H9 (cell line): ENCODE data around the gene OVCH2. TPM values are rescaled to one million over a fixed set of nuclear protein-coding genes. Genes with fewer than 3 reads are reported as not detected.
A peak's percentile ranks its signal among the peaks of the same experiment; 100 is the strongest.

Experiments
- DNase-seq: peaks from one replicate; pipeline ENCODE4 v3.0.0-alpha.2; 2017
- H2AFZ ChIP-seq: one replicate; pipeline ENCODE4 v1.6.1; 2013; ENCODE audit warnings: mild to moderate bottlenecking, low read length, control low read depth, moderate library complexity
- H2AK5ac ChIP-seq: 2 replicates; pipeline ENCODE4 v1.6.1; 2013; ENCODE audit warnings: low read length, control low read depth, mixed read lengths; ENCODE audit not compliant: insufficient read length
- H2BK120ac ChIP-seq: one replicate; pipeline ENCODE4 v1.6.1; 2013; ENCODE audit warnings: low read depth, mild to moderate bottlenecking, low read length, control low read depth, inconsistent platforms; ENCODE audit not compliant: poor library complexity, severe bottlenecking
- H2BK12ac ChIP-seq: 2 replicates; pipeline ENCODE4 v1.6.1; 2013; ENCODE audit warnings: low read length, control low read depth, mixed read lengths, low read depth; ENCODE audit not compliant: insufficient read length
- H2BK15ac ChIP-seq: 2 replicates; pipeline ENCODE4 v1.6.1; 2013; ENCODE audit warnings: low read depth, low read length, control low read depth
- H2BK20ac ChIP-seq: one replicate; pipeline ENCODE4 v1.6.1; 2013; ENCODE audit warnings: low read depth, mild to moderate bottlenecking, low read length, control low read depth, inconsistent platforms; ENCODE audit not compliant: poor library complexity, severe bottlenecking
- H2BK5ac ChIP-seq: 2 replicates; pipeline ENCODE4 v1.6.1; 2013; ENCODE audit warnings: low read length, control low read depth, mixed read lengths; ENCODE audit not compliant: insufficient read length
- H3K14ac ChIP-seq: 2 replicates; pipeline ENCODE4 v1.6.1; 2013; ENCODE audit warnings: low read length, control low read depth; ENCODE audit not compliant: insufficient read depth
- H3K18ac ChIP-seq: 2 replicates; pipeline ENCODE4 v1.6.1; 2013; ENCODE audit warnings: low read depth, mild to moderate bottlenecking, mixed read lengths, low read length, control low read depth; ENCODE audit not compliant: insufficient read length
- H3K23ac ChIP-seq: 2 replicates; pipeline ENCODE4 v1.6.1; 2013; ENCODE audit warnings: low read length, control low read depth, mixed read lengths, low read depth; ENCODE audit not compliant: insufficient read length
- H3K23me2 ChIP-seq: 2 replicates; pipeline ENCODE4 v1.6.1; 2013; ENCODE audit warnings: low read depth, mild to moderate bottlenecking, mixed read lengths, low read length, control low read depth; ENCODE audit not compliant: insufficient read length, poor library complexity, severe bottlenecking
- H3K27ac ChIP-seq: 2 replicates; pipeline ENCODE4 v1.5.1; 2013; ENCODE audit warnings: low read length, control low read depth, mixed read lengths, low read depth; ENCODE audit not compliant: insufficient read length
- H3K27me3 ChIP-seq: 2 replicates; pipeline ENCODE4 v1.6.1; 2013; ENCODE audit warnings: low read length, control low read depth, inconsistent platforms; ENCODE audit not compliant: insufficient read depth
- H3K4ac ChIP-seq: 2 replicates; pipeline ENCODE4 v1.6.1; 2013; ENCODE audit warnings: low read depth, mild to moderate bottlenecking, control low read depth, inconsistent platforms, low read length, moderate library complexity
- H3K4me1 ChIP-seq: 2 replicates; pipeline ENCODE4 v1.6.1; 2013; ENCODE audit warnings: low read length, control low read depth, inconsistent platforms; ENCODE audit not compliant: insufficient read depth
- H3K4me2 ChIP-seq: 2 replicates; pipeline ENCODE4 v1.6.1; 2013; ENCODE audit warnings: low read length, control low read depth, mixed read lengths; ENCODE audit not compliant: insufficient read length, insufficient read depth
- H3K56ac ChIP-seq: 2 replicates; pipeline ENCODE4 v1.6.1; 2013; ENCODE audit warnings: low read depth, mild to moderate bottlenecking, mixed read lengths, low read length, control low read depth; ENCODE audit not compliant: insufficient read length
- H3K79me1 ChIP-seq: 2 replicates; pipeline ENCODE4 v1.6.1; 2013; ENCODE audit warnings: low read depth, mild to moderate bottlenecking, moderate library complexity, low read length, control low read depth, inconsistent platforms; ENCODE audit not compliant: insufficient read depth, poor library complexity, severe bottlenecking
- H3K79me2 ChIP-seq: 2 replicates; pipeline ENCODE4 v1.6.1; 2013; ENCODE audit warnings: low read length, control low read depth, inconsistent platforms; ENCODE audit not compliant: insufficient read depth
- H3K9ac ChIP-seq: 2 replicates; pipeline ENCODE4 v1.6.1; 2013; ENCODE audit warnings: low read length, control low read depth, mixed read lengths; ENCODE audit not compliant: insufficient read length; ENCODE audit errors: extremely low read depth
- H3K9me3 ChIP-seq: one replicate; pipeline ENCODE4 v1.6.1; 2013; ENCODE audit warnings: low read depth, low read length, inconsistent platforms; ENCODE audit not compliant: control insufficient read depth
- H3T11ph ChIP-seq: one replicate; pipeline ENCODE4 v1.6.1; 2013; ENCODE audit warnings: mild to moderate bottlenecking, low read length, control low read depth, inconsistent platforms
- H4K20me1 ChIP-seq: one replicate; pipeline ENCODE4 v1.6.1; 2013; ENCODE audit not compliant: control insufficient read depth, insufficient read length, insufficient read depth
- H4K5ac ChIP-seq: 2 replicates; pipeline ENCODE4 v1.6.1; 2013; ENCODE audit warnings: low read depth, mild to moderate bottlenecking, mixed read lengths, low read length, control low read depth; ENCODE audit not compliant: insufficient read length
- H4K8ac ChIP-seq: replicated peaks from 2 replicates; pipeline ENCODE4 v1.6.1; 2013; ENCODE audit warnings: low read length, control low read depth, mixed read lengths, low read depth; ENCODE audit not compliant: insufficient read length
- H4K91ac ChIP-seq: 2 replicates; pipeline ENCODE4 v1.6.1; 2013; ENCODE audit warnings: low read depth, mild to moderate bottlenecking, moderate library complexity, mixed read lengths, low read length, control low read depth; ENCODE audit not compliant: insufficient read length
- H3K27ac Mint-ChIP-seq, 3 experiments: 2 replicates in 2 of 3; 3 replicates in 1 of 3; pipeline ENCODE4 v1.8.0; 2020 to 2021; ENCODE audit warnings: mixed read lengths in 3 of 3, mild to moderate bottlenecking in 1 of 3, moderate library complexity in 1 of 3
- H3K27me3 Mint-ChIP-seq: 2 replicates; pipeline ENCODE4 v1.8.0; 2021; ENCODE audit warnings: low read depth, mild to moderate bottlenecking, moderate library complexity, mixed read lengths
- H3K36me3 Mint-ChIP-seq, 3 experiments: 2 replicates in 2 of 3; 3 replicates in 1 of 3; pipeline ENCODE4 v1.8.0; 2020 to 2021; ENCODE audit warnings: low read depth in 3 of 3, mixed read lengths in 3 of 3; ENCODE audit not compliant: insufficient read depth in 1 of 3
- H3K4me1 Mint-ChIP-seq, 2 experiments: 2 replicates each; pipeline ENCODE4 v1.8.0; 2020; ENCODE audit warnings: mixed read lengths in 2 of 2
- H3K4me3 Mint-ChIP-seq, 2 experiments: 2 replicates in 1 of 2; 3 replicates in 1 of 2; pipeline ENCODE4 v1.8.0; 2020 to 2021; ENCODE audit warnings: mild to moderate bottlenecking in 2 of 2, mixed read lengths in 2 of 2, moderate library complexity in 1 of 2
- H3K9me3 Mint-ChIP-seq, 2 experiments: 2 replicates in 1 of 2; 3 replicates in 1 of 2; pipeline ENCODE4 v1.8.0; 2020; ENCODE audit warnings: mild to moderate bottlenecking in 2 of 2, mixed read lengths in 2 of 2, moderate library complexity in 1 of 2
- CTCF ChIP-seq: fragments of 200-600 bp; sonication (generic); conservative IDR thresholded peaks from 3 replicates; pipeline ENCODE4 v1.8.0; 2021; ENCODE audit warnings: antibody characterized with exemption, mild to moderate bottlenecking
- WGBS: extraction: QIAGEN DNeasy Blood & Tissue Kit; methylation state at CpG from one replicate; pipeline ENCODE4 v1.1.7; 2013; ENCODE audit warnings: missing lambda C conversion rate, low lambda C conversion rate, mixed read lengths; ENCODE audit not compliant: insufficient read length; ENCODE audit errors: extremely low coverage; 5-methylcytosine and 5-hydroxymethylcytosine counted together
- total RNA-seq: library from RNA; stranded (reverse); gene quantifications from 2 replicates; pipeline ENCODE4 v1.2.1, GENCODE V29; 2021

Gene OVCH2
- total RNA-seq, 1 experiment from 2014 or later = 0.46 TPM

- Histone ChIP-seq H3K18ac (no peak overlapping the region), H2AFZ (no peak overlapping the region), H3K4me2 (no peak overlapping the region), H3K9ac (no peak overlapping the region), H3K23me2 (no peaks in the 10 kb centered on the region), H3K79me2 (no peaks in the 10 kb centered on the region), H3K14ac (no peak overlapping the region), H4K20me1 (no peaks in the 10 kb centered on the region), H2BK15ac (no peak overlapping the region), H2BK20ac (no peak overlapping the region), H2BK12ac (no peak overlapping the region), H2AK5ac (no peak overlapping the region), H2BK120ac (no peak overlapping the region), H3K56ac (no peak overlapping the region), H2BK5ac (no peak overlapping the region), H3K27ac (no peak overlapping the region), H3K79me1 (no peaks in the 10 kb centered on the region), H4K8ac (no peak overlapping the region), H3K23ac (no peak overlapping the region), H3K4ac (no peak overlapping the region), H3K9me3 (peaks cover 12% of the 10 kb centered on the region), H4K5ac (no peak overlapping the region), H3T11ph (no peak overlapping the region), H4K91ac (no peak overlapping the region), H3K4me1 (peaks cover 5% of the 10 kb centered on the region; the same call in 1 of the 2 replicates), H3K27me3 (no peaks in the 10 kb centered on the region)
- no CpG with 5 or more reads among the region's 2 CpGs for WGBS
- peak overlapping the region in 1 of 3 experiments; percentile 29; a peak in 1 of 7 replicates for H3K27ac Mint-ChIP-seq
- no peak overlapping the region for H3K4me3 Mint-ChIP-seq
- H3K36me3 Mint-ChIP-seq = peaks cover 38 to 78% (median 73%) of the 10 kb centered on the region in 3 experiments
- TF ChIP-seq CTCF = no peak
- H3K27me3 Mint-ChIP-seq = no peaks in the 10 kb centered on the region; the same call in 1 of the 2 replicates
- H3K4me1 Mint-ChIP-seq = peaks cover 34 to 36% of the 10 kb centered on the region in 2 experiments
- peaks cover 12 to 26% of the 10 kb centered on the region in 2 experiments for H3K9me3 Mint-ChIP-seq
- DNase-seq = no peak
These were observed 38.8 kb downstream of the OVCH2 start for GRCh38 chr11:7667460-7667859.
